PFSK-1 (cell line): ENCODE results near the gene GRIN2A.

Source experiments
- FOXP2 ChIP-seq: optimal IDR thresholded peaks from 2 replicates; pipeline ENCODE3; 2011; ENCODE audit warnings: borderline replicate concordance, control low read depth, inconsistent platforms; ENCODE audit not compliant: insufficient read depth; ENCODE audit errors: extremely low read length, extremely low read depth
- POLR2AphosphoS5 ChIP-seq: IDR thresholded peaks from 2 replicates; pipeline ENCODE4 v1.6.1; 2012; ENCODE audit warnings: low read depth, mild to moderate bottlenecking, control low read depth, low read length, moderate library complexity
- SIN3A ChIP-seq: IDR thresholded peaks from 2 replicates; pipeline ENCODE4 v1.6.1; 2012; ENCODE audit warnings: mild to moderate bottlenecking, low read length, moderate library complexity, borderline replicate concordance; ENCODE audit not compliant: insufficient read depth
- TAF1 ChIP-seq: IDR thresholded peaks from 2 replicates; pipeline ENCODE4 v1.6.1; 2012; ENCODE audit warnings: low read length, control low read depth, borderline replicate concordance; ENCODE audit not compliant: insufficient read depth
- TF ChIP-seq, protein P1 (sequence below), 2 experiments: IDR thresholded peaks; 2 replicates each; pipeline versions ENCODE4 v1.6.1 to v1.8.0; 2011 to 2012; ENCODE audit warnings: low read depth in 2 of 2, low read length in 2 of 2, control low read depth in 1 of 2, inconsistent platforms in 1 of 2, mild to moderate bottlenecking in 1 of 2, moderate library complexity in 1 of 2; ENCODE audit not compliant: insufficient read depth in 1 of 2

Gene GRIN2A

DNA sequence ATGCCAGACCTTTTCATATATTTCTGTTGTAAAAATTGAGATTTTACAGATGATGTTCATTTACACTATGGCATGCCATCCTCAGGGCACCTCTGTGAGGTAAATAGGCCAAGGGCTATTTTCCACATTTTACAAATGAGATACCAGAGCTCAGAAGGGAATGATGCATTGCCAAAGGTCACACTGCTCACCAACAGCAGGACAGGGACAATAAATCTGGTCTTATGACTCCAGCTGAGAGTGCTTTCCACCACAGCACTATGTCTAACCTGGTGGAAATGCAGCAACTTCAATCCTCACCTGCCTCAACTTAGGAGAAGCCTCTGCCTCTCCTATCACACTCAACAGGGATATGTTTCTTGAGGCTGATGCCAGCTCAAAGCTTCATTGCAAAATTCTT, 40.6 kb downstream of the GRIN2A start:
- TF ChIP-seq SIN3A, result no peak
- no peak for TF ChIP-seq FOXP2
- TF ChIP-seq TAF1, result no peak
- TF ChIP-seq, protein P1, sequence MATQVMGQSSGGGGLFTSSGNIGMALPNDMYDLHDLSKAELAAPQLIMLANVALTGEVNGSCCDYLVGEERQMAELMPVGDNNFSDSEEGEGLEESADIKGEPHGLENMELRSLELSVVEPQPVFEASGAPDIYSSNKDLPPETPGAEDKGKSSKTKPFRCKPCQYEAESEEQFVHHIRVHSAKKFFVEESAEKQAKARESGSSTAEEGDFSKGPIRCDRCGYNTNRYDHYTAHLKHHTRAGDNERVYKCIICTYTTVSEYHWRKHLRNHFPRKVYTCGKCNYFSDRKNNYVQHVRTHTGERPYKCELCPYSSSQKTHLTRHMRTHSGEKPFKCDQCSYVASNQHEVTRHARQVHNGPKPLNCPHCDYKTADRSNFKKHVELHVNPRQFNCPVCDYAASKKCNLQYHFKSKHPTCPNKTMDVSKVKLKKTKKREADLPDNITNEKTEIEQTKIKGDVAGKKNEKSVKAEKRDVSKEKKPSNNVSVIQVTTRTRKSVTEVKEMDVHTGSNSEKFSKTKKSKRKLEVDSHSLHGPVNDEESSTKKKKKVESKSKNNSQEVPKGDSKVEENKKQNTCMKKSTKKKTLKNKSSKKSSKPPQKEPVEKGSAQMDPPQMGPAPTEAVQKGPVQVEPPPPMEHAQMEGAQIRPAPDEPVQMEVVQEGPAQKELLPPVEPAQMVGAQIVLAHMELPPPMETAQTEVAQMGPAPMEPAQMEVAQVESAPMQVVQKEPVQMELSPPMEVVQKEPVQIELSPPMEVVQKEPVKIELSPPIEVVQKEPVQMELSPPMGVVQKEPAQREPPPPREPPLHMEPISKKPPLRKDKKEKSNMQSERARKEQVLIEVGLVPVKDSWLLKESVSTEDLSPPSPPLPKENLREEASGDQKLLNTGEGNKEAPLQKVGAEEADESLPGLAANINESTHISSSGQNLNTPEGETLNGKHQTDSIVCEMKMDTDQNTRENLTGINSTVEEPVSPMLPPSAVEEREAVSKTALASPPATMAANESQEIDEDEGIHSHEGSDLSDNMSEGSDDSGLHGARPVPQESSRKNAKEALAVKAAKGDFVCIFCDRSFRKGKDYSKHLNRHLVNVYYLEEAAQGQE (IDR thresholded peaks at IDR 0.05; ENCODE audit: insufficient read depth in 1 of 2, low read depth in 2 of 2, low read length in 2 of 2), result no peak
- TF ChIP-seq POLR2AphosphoS5, result no peak

DNA sequence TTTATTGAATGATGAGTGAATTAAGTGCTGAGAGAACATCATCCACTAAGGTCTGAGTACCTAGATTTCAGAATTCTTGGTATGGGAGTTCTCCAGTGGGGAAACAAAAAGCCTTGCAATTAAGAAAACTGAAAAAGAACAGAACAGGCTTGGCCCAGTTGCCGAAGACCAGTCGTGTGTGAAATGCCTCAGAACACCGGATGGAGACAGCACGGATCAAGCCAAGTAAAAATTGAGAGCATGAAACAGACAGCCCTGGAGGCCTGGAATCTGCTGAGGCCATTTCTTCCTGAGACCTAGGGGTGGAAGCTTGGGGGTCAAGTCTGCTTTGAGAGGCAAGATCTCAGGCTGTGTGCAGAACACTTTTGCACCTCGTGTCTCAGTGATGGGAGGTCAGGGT, 43.3 kb downstream of the GRIN2A start:
- TF ChIP-seq POLR2AphosphoS5 (no peak), TAF1 (no peak), SIN3A (no peak), FOXP2 (no peak)
- TF ChIP-seq, protein P1 (IDR thresholded peaks at IDR 0.05; ENCODE audit: insufficient read depth in 1 of 2, low read depth in 2 of 2, low read length in 2 of 2), result no peak

DNA sequence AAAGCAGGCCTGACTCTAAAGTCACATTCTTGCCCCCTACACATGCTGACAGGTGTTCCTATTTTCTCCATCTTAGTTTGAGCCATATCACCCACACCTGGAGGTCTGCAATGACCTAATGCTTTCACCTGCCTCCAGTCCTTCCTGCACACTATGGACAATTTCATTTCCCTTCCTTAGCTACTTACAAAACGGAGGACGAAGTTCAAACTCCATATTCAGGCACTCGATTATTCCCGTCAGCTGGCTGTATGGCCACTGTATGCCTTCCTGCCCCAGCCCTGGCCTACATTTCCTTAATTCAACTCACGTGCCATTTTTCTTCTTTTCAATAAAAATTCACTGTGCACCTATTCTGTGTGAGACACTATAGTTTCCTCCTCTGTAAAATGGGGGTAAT, 44.9 kb downstream of the GRIN2A start:
- TF ChIP-seq TAF1, result no peak
- TF ChIP-seq POLR2AphosphoS5, result no peak
- no peak for TF ChIP-seq FOXP2
- no peak for TF ChIP-seq SIN3A
- TF ChIP-seq, protein P1 (IDR thresholded peaks at IDR 0.05; ENCODE audit: insufficient read depth in 1 of 2, low read depth in 2 of 2, low read length in 2 of 2), result no peak

DNA sequence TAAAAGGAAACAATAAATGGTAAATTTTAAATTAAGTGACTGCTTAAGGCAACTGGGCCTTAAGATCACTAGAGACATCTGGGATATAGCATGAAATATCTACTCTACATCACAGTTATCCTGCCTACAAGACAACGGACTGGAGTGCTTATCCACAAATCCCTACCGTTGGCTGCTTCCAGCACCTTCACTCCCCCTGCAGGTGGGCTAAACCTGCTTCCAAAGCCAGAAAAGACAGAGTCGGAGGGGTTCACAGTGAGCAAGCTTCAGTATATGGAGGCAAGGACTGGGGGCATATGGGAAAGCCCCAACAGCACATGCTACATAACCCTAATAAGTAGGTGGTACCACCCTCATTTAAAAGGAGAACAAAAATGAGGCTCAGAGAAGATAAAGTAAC, 45.3 kb downstream of the GRIN2A start:
- TF ChIP-seq POLR2AphosphoS5, result no peak
- TF ChIP-seq, protein P1 (IDR thresholded peaks at IDR 0.05; ENCODE audit: insufficient read depth in 1 of 2, low read depth in 2 of 2, low read length in 2 of 2), result no peak

DNA sequence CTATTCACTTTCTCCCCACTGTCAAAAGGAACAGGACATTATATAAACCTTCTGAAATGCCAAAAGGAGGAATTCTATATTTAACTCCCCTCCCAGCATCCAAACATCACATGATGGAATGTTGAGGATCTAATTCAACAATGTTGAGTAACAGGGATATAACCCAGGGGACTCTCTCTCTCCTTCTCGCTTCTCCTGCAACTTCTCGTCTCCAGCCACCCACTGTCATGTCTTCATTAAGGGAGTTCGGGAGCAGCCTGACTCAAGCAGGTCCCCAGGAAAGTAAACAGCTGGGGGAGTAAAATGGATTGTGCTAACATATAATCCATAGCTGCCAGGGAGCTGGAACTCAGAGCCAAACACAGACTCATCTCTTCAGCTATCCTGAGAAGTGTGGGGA, 51.7 kb downstream of the GRIN2A start:
- TF ChIP-seq POLR2AphosphoS5 (no peak), FOXP2 (no peak), TAF1 (no peak), SIN3A (no peak)
- TF ChIP-seq, protein P1 (IDR thresholded peaks at IDR 0.05; ENCODE audit: insufficient read depth in 1 of 2, low read depth in 2 of 2, low read length in 2 of 2), result no peak
